GM21528 (cell line): ENCODE data around the gene IL31.
"Not testable (repeated sequence)": the region's sequence is repeated elsewhere in the genome, so short reads cannot be mapped to it uniquely, and the experiment has no call there.

Experiments used
- ATAC-seq: cut with Tn5 transposase; IDR thresholded peaks from one replicate; pipeline ENCODE4 v1.9.1; 2021; ENCODE audit warnings: mild to moderate bottlenecking, moderate library complexity; ENCODE audit not compliant: unreplicated experiment, low FRiP score

The IL31 gene

GRCh38 chr12:122194804-122195203 is 20.8 kb upstream of the IL31 start:
- ATAC-seq = no peak

GRCh38 chr12:122192441-122192840 is 18.4 kb upstream of the IL31 start:
- ATAC-seq = no peak

GRCh38 chr12:122190842-122191668 is 17.0 kb upstream of the IL31 start:
- no peak for ATAC-seq

- no peak for ATAC-seq
Observed at GRCh38 chr12:122189626-122190475, 15.8 kb upstream of the IL31 start.

- no peak for ATAC-seq
Observed at GRCh38 chr12:122187466-122187865, 13.4 kb upstream of the IL31 start.

- ATAC-seq = no peak
Observed at GRCh38 chr12:122185494-122186082, 11.6 kb upstream of the IL31 start.

GRCh38 chr12:122185079-122185478 is 11.1 kb upstream of the IL31 start:
- ATAC-seq = no peak

- no peak for ATAC-seq
Observed at GRCh38 chr12:122184517-122184916, 10.5 kb upstream of the IL31 start.

- ATAC-seq = no peak
Observed at GRCh38 chr12:122183588-122183940, 9.5 kb upstream of the IL31 start.

GRCh38 chr12:122182887-122183587 is 9.0 kb upstream of the IL31 start, which contains the start of gene LRRC43:
Gene LRRC43, plus strand, starts transcription at chr12:122183123. Its CDS starts 22 bp downstream, at chr12:122183145.
- ATAC-seq = no peak

GRCh38 chr12:122176473-122176872 is 2.5 kb upstream of the IL31 start:
- ATAC-seq = not testable (repeated sequence)

GRCh38 chr12:122172262-122172939 is 1.6 kb downstream of the IL31 start:
- no peak for ATAC-seq

GRCh38 chr12:122171399-122171798 is 2.6 kb downstream of the IL31 start:
- no peak for ATAC-seq

- ATAC-seq = no peak
Observed at GRCh38 chr12:122168492-122168891, 5.5 kb downstream of the IL31 start.

GRCh38 chr12:122167356-122167925 is 6.6 kb downstream of the IL31 start:
- no peak for ATAC-seq

GRCh38 chr12:122166422-122167349 is 7.3 kb downstream of the IL31 start:
- no peak for ATAC-seq

GRCh38 chr12:122162976-122163375 is 11.0 kb downstream of the IL31 start:
- no peak for ATAC-seq

GRCh38 chr12:122161682-122162081 is 12.3 kb downstream of the IL31 start:
- ATAC-seq = no peak

- ATAC-seq = no peak
Observed at GRCh38 chr12:122160761-122161160, 13.3 kb downstream of the IL31 start.
